H1 (cell line): ENCODE results near the gene ARPC4. TPM values are rescaled to one million over a fixed set of nuclear protein-coding genes. Genes with fewer than 3 reads are reported as not detected.

Source experiments
- ASH2L ChIP-seq: fragments of 200-600, 300-600 bp; sonication (generic); IDR thresholded peaks from one replicate; pipeline ENCODE4 v1.7.1; 2017; ENCODE audit warnings: low read length
- CREB1 ChIP-seq: IDR thresholded peaks from 2 replicates; pipeline ENCODE4 v1.6.1; 2012; ENCODE audit warnings: inconsistent platforms
- PHF8 ChIP-seq: fragments of 200-600 bp; sonication (generic); conservative IDR thresholded peaks from 2 replicates; pipeline ENCODE4 v1.7.1; 2012; ENCODE audit warnings: low read depth, mild to moderate bottlenecking, inconsistent platforms, low read length, moderate library complexity
- SAP30 ChIP-seq: fragments of 300-600 bp; sonication (generic); IDR thresholded peaks from 2 replicates; pipeline ENCODE4 v1.7.1; 2012; ENCODE audit warnings: low read length, moderate library complexity, mild to moderate bottlenecking, inconsistent platforms; ENCODE audit not compliant: insufficient read depth, insufficient replicate concordance
- TAF1 ChIP-seq: IDR thresholded peaks from 2 replicates; pipeline ENCODE4 v1.6.1; 2011; ENCODE audit warnings: mild to moderate bottlenecking, low read depth, low read length
- ZNF274 ChIP-seq: IDR thresholded peaks from 2 replicates; pipeline ENCODE4 v1.7.0; 2012; ENCODE audit warnings: low read length, borderline replicate concordance; ENCODE audit errors: extremely low read depth
- polyA plus RNA-seq, 7 experiments: library from polyadenylated mRNA; depleted of rRNA in 3 of 7; stranded (reverse) in 5 of 7; unstranded in 2 of 7; fragments of >200 nt in 5 of 7; fragments of 200-250 nt in 2 of 7; gene quantifications; 1 replicate in 5 of 7; 2 replicates in 1 of 7; 4 replicates in 1 of 7; pipeline versions ENCODE4 v1.2.1 to v1.2.3, GENCODE V29; 2011 to 2013; ENCODE audit warnings: missing spikeins in 2 of 7, mixed read lengths in 2 of 7
- total RNA-seq: library from RNA; stranded (reverse); fragmentation: NEBNext Ultra II Directional; extraction: Animal tissue kit (Norgen Biotek cat#: 25700); gene quantifications from 2 replicates; pipeline ENCODE4 v1.2.1, GENCODE V29; 2021
- TF ChIP-seq, protein P1 (sequence below), 3 experiments: IDR thresholded peaks; 1 replicate in 2 of 3; 2 replicates in 1 of 3; pipeline versions ENCODE4 v1.5.1 to v1.6.1; 2011; ENCODE audit warnings: low read length in 3 of 3, mild to moderate bottlenecking in 3 of 3, inconsistent platforms in 2 of 3, low read depth in 1 of 3, moderate library complexity in 1 of 3; ENCODE audit not compliant: insufficient read depth in 1 of 3; ENCODE audit errors: control extremely low read depth in 1 of 3
- TF ChIP-seq, protein P2 (sequence below): IDR thresholded peaks from 2 replicates; pipeline ENCODE4 v1.6.1; 2011; ENCODE audit warnings: low read depth, mild to moderate bottlenecking, low read length; ENCODE audit not compliant: insufficient read depth

The ARPC4 gene
- total and polyA plus RNA-seq, 2 of the 8 experiments (the other 6 are each of a cell fraction or from before 2014, with no cell fraction given) = 138 to 154 TPM

DNA sequence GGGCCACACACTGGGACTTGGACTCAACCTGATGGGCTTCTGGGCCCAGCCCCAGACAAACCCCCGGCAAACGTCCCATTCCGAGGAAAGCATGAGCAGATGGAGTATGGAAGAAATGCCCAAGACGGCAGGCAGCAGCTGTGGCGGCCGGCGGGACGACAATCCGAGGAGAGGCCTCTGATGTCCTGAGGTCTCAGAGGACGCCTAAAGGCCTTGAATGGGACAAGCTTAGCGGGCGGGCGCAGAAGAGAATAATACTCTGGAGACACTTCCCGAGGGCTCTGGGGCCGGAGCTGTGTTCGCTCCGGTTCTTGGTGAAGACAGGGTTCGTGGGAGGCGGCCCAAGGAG is 43.6 kb upstream of the ARPC4 start (continued):
- TF ChIP-seq ASH2L (no peak), TAF1 (no peak), CREB1 (no peak), PHF8 (no peak; the same call in 1 of the 2 replicates), SAP30 (no peak), ZNF274 (no peak)
- TF ChIP-seq, protein P1, sequence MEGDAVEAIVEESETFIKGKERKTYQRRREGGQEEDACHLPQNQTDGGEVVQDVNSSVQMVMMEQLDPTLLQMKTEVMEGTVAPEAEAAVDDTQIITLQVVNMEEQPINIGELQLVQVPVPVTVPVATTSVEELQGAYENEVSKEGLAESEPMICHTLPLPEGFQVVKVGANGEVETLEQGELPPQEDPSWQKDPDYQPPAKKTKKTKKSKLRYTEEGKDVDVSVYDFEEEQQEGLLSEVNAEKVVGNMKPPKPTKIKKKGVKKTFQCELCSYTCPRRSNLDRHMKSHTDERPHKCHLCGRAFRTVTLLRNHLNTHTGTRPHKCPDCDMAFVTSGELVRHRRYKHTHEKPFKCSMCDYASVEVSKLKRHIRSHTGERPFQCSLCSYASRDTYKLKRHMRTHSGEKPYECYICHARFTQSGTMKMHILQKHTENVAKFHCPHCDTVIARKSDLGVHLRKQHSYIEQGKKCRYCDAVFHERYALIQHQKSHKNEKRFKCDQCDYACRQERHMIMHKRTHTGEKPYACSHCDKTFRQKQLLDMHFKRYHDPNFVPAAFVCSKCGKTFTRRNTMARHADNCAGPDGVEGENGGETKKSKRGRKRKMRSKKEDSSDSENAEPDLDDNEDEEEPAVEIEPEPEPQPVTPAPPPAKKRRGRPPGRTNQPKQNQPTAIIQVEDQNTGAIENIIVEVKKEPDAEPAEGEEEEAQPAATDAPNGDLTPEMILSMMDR (IDR thresholded peaks at IDR 0.05; ENCODE audit: control extremely low read depth in 1 of 3, insufficient read depth in 1 of 3, low read depth in 1 of 3, low read length in 3 of 3) = no peak
- TF ChIP-seq, protein P2, sequence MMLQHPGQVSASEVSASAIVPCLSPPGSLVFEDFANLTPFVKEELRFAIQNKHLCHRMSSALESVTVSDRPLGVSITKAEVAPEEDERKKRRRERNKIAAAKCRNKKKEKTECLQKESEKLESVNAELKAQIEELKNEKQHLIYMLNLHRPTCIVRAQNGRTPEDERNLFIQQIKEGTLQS = no peak
